Measurements from ENCODE around the gene TMEM209. TPM values are rescaled to one million over a fixed set of nuclear protein-coding genes. Genes with fewer than 3 reads are reported as not detected.

Gene TMEM209
- total RNA-seq, 1 experiment from 2014 or later: 21.0 TPM

GRCh38 chr7:130143334-130143732, 61.9 kb downstream of the TMEM209 start:
- no peaks in the 10 kb centered on the region for H3K9me3 Mint-ChIP-seq
- ATAC-seq: no peak
- TF ChIP-seq ATF3 (CRISPR knock-in tag; conservative IDR thresholded peaks at IDR 0.05): no peak
- TF ChIP-seq NFATC4 (CRISPR knock-in tag; IDR thresholded peaks at IDR 0.05): no peak
- no peak for TF ChIP-seq GABPB1 (CRISPR knock-in tag; IDR thresholded peaks at IDR 0.05)
- no peak for TF ChIP-seq RELA (CRISPR knock-in tag; IDR thresholded peaks at IDR 0.05; ENCODE audit: borderline replicate concordance)
- TF ChIP-seq USF1 (CRISPR knock-in tag; IDR thresholded peaks at IDR 0.05): no peak
- TF ChIP-seq ZNF425 (CRISPR knock-in tag; conservative IDR thresholded peaks at IDR 0.05): no peak
- TF ChIP-seq ZNF532 (CRISPR knock-in tag; IDR thresholded peaks at IDR 0.05; ENCODE audit: borderline replicate concordance): no peak
- no peak for TF ChIP-seq STAT6 (CRISPR knock-in tag; conservative IDR thresholded peaks at IDR 0.05; ENCODE audit: low read depth)
- POLR2A ChIA-PET: interaction anchor here (1.1 kb wide), 1 partner anchor 73 kb away, joined by 3 read pairs; the partner anchor contains the start of gene KLHDC10
- no peak for DNase-seq (ENCODE audit: low spot score)
- no peak overlapping the region for H3K4me3 Mint-ChIP-seq
- H3K36me3 Mint-ChIP-seq: no peaks in the 10 kb centered on the region; the same call in 1 of the 2 replicates
- CTCF ChIA-PET: no interaction called here
- H3K27me3 Mint-ChIP-seq (ENCODE audit: low read depth): peaks cover 9% of the 10 kb centered on the region
- H3K4me1 Mint-ChIP-seq: peaks cover 23% of the 10 kb centered on the region
- H3K27ac Mint-ChIP-seq: peak overlapping the region; percentile 32; the same call in 1 of the 2 replicates

GRCh38 chr7:130142654-130143333, 62.4 kb downstream of the TMEM209 start:
- peaks cover 9% of the 10 kb centered on the region for H3K27me3 Mint-ChIP-seq (ENCODE audit: low read depth)
- peaks cover 23% of the 10 kb centered on the region for H3K4me1 Mint-ChIP-seq
- no peak for TF ChIP-seq KAT7 (CRISPR knock-in tag; IDR thresholded peaks at IDR 0.05; ENCODE audit: borderline replicate concordance)
- TF ChIP-seq GTF2I (CRISPR knock-in tag; conservative IDR thresholded peaks at IDR 0.05): no peak
- TF ChIP-seq NFYB (CRISPR knock-in tag; conservative IDR thresholded peaks at IDR 0.05; ENCODE audit: low read depth): no peak
- TF ChIP-seq E2F4 (CRISPR knock-in tag; IDR thresholded peaks at IDR 0.05; ENCODE audit: borderline replicate concordance, low read depth): no peak
- ChIA-PET POLR2A (interaction anchor here (1.1 kb wide), 2 partner anchors 63 to 72 kb away, joined by 3 read pairs; partner anchors contain the start of gene KLHDC10), CTCF (interaction anchor here (1.1 to 1.2 kb wide), 2 partner anchors 11 to 71 kb away, joined by 5 to 6 read pairs; no protein-coding TSS in a partner anchor)
- no peak overlapping the region for H3K4me3 Mint-ChIP-seq
- peak overlapping the region; percentile 49; the same call in 1 of the 2 replicates for H3K27ac Mint-ChIP-seq
- ATAC-seq (no peak), DNase-seq (ENCODE audit: low spot score) (no peak)
- H3K36me3 Mint-ChIP-seq: no peaks in the 10 kb centered on the region; the same call in none of the 2 replicates
- H3K9me3 Mint-ChIP-seq: no peaks in the 10 kb centered on the region
